ENCODE results near the gene RBM42. TPM values are rescaled to one million over a fixed set of nuclear protein-coding genes. Genes with fewer than 3 reads are reported as not detected.

RBM42 gene
- total and polyA plus RNA-seq, 2 of the 13 experiments (the other 11 are each of a cell fraction or from before 2014, with no cell fraction given): 27.2 to 55.3 TPM

DNA sequence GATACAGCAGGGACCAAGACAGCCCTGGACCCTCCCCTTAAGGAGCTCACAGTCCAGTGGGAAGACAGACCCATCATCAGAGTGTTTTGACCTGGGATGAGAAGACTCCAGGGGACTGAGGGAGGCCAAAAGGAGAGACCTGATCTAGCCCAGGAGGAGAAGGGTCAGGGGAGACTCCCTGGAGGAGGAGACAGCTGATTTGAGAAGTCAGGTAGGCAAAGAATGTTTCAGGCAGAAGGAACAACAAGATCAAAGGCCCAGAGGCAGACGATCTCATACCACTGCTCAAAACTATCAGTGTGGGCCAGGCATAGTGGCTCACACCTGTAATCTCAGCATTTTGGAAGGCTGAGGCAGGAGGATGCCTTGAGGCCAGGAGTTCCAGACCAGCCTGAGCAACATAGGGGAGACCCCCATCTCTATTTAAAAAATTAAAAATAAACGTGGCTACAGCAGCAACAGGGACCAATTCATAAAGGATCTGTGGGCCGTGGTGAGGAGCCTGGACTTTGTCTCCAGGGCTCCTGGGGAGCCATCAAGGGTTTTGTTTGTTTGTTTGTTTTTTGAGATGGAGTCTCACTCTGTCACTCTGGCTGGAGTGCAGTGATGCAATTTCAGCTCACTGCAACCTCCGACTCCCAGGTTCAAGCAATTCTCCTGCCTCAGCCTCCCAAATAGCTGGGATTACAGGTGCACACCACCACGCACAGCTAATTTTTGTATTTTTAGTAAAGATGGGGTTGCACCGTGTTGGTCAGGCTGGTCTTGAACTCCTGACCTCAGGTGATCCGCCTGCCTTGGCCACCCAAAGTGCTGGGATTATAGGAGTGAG lies 17.1 kb downstream of the RBM42 start (continued):
- TF ChIP-seq FIP1L1 (IDR thresholded peaks at IDR 0.05; ENCODE audit: borderline replicate concordance, insufficient read depth, low read depth, low read length) (no peak), ZNF776 (CRISPR knock-in tag; IDR thresholded peaks at IDR 0.05) (no peak), HMG20B (CRISPR knock-in tag; conservative IDR thresholded peaks at IDR 0.05) (no peak), PHF5A (CRISPR knock-in tag; IDR thresholded peaks at IDR 0.05; ENCODE audit: low read depth, unreplicated experiment) (no peak), AGO1 (IDR thresholded peaks at IDR 0.05; ENCODE audit: low read depth, low read length, poor library complexity, severe bottlenecking) (no peak)
- TF ChIP-seq, protein P1, sequence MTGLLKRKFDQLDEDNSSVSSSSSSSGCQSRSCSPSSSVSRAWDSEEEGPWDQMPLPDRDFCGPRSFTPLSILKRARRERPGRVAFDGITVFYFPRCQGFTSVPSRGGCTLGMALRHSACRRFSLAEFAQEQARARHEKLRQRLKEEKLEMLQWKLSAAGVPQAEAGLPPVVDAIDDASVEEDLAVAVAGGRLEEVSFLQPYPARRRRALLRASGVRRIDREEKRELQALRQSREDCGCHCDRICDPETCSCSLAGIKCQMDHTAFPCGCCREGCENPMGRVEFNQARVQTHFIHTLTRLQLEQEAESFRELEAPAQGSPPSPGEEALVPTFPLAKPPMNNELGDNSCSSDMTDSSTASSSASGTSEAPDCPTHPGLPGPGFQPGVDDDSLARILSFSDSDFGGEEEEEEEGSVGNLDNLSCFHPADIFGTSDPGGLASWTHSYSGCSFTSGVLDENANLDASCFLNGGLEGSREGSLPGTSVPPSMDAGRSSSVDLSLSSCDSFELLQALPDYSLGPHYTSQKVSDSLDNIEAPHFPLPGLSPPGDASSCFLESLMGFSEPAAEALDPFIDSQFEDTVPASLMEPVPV (CRISPR knock-in tag; IDR thresholded peaks at IDR 0.05): no peak

DNA sequence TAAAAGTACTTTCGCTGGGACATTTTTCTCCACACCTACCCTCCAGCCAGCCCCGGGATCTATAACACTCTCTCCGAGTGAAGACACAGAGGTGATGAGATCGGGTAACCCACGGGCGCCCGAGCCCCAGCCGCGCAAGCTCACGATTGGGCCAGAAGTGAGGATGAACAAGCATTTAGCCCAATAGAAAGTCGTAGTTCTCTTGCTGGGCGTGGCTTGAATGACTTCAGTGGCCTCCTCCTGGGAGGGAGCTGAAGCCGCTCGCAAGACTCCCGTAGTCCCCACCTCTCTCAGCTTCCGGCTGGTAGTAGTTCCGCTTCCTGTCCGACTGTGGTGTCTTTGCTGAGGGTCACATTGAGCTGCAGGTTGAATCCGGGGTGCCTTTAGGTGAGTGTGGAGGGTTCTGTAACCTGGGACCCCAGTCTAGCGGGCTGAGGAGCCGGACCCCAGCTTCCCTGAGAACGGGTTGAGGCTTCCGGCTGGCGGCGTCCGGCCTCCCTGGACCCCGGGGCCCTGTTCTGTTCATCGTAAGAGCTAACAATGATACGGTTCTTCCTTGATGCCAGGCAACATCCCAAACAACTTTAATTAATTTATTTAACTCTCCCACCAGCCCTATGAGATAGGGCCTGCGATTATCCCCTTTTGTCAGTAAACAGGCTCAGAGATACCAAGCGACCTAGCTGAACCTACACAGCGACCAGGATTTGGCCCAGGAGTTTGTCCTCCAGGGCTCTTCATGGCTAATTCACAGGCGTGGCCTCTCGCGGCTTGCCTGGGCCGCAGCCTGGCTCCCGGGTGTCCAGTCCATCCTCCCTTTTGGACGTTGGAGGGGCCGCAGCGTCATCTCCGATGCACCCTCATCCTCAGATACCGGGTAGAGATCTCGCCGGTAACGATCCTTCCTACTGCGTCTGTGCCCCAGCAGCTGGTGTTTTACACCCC lies 19.5 kb downstream of the RBM42 start, which contains the start of gene COX6B1:
COX6B1 (plus strand) TSS at position 307 of the 945 bp plus-strand sequence. CDS start 2,921 bp downstream, outside the sequence.
- TSS peak; percentile 91 for BruUV-seq (replicated peaks)
- H3K4me2 ChIP-seq (ENCODE audit: low read depth, low read length): peak within 1 kb of the TSS; percentile 85
- DNase-seq (ENCODE audit: low spot score): peak; percentile 97
- POLR2A ChIA-PET: interaction anchor here (0.8 to 1.8 kb wide), 14 partner anchors 10 to 138 kb away, joined by 3 to 38 read pairs (median 5); partner anchors contain the start of genes HAUS5, LIN37, PSENEN and RBM42
- H3K27me3 ChIP-seq (ENCODE audit: control insufficient read depth in 1 of 2, insufficient read depth in 2 of 2, low read length in 2 of 2): no peaks in the 10 kb centered on the region; a peak in 1 of 5 replicates
- H3K4me3 ChIP-seq (replicated peaks in 1 of 3; ENCODE audit: insufficient read depth in 1 of 3, low read depth in 2 of 3, low read length in 3 of 3): peak within 1 kb of the TSS; percentile 92 to 93 (median 93)
- no peak within 1 kb of the TSS for H2AFZ ChIP-seq (ENCODE audit: low read length)
- intact Hi-C loops (cut with micrococcal nuclease; ENCODE audit: unreplicated experiment): loop anchor here (1.0 to 10.0 kb wide), 2 partner anchors 13 to 93 kb away; no protein-coding TSS in a partner anchor
- peak within 1 kb of the TSS; percentile 91 for H3K9ac ChIP-seq (ENCODE audit: insufficient read depth, low read depth, low read length)
- peaks cover 6 to 14% of the 10 kb centered on the region in 2 experiments; a peak in 3 of 5 replicates for H3K36me3 ChIP-seq (replicated peaks in 1 of 2; ENCODE audit: control insufficient read depth in 1 of 2, insufficient read depth in 2 of 2, low read length in 2 of 2)
- H3K9me3 ChIP-seq (ENCODE audit: low read length): no peaks in the 10 kb centered on the region
- in situ Hi-C loops (cut with HindIII; ENCODE audit: extremely low pct_ligation_motif_present, low pct_unique_long_range_greater_than_20kb): no loop called here
- no peaks in the 10 kb centered on the region for H4K20me1 ChIP-seq (ENCODE audit: insufficient read depth, low read length)
- peaks cover 51% of the 10 kb centered on the region for H3K4me1 ChIP-seq (ENCODE audit: insufficient read depth, low read length)
- peak within 1 kb of the TSS; percentile 74 for H3K27ac ChIP-seq (ENCODE audit: extremely low read length, insufficient read depth, low read length)
- peaks cover 21% of the 10 kb centered on the region for H3K79me2 ChIP-seq (ENCODE audit: insufficient read depth, low read length)
- 2% methylated on average over 33 of the region's 46 CpGs for WGBS (ENCODE audit: low lambda C conversion rate)
- peak; percentile 97 for FAIRE-seq
- ATAC-seq: peak; percentile 70
- CTCF ChIA-PET (ENCODE audit: low intra/inter-chr PET ratio, low total read pairs): no interaction called here
- TF ChIP-seq, protein P2, sequence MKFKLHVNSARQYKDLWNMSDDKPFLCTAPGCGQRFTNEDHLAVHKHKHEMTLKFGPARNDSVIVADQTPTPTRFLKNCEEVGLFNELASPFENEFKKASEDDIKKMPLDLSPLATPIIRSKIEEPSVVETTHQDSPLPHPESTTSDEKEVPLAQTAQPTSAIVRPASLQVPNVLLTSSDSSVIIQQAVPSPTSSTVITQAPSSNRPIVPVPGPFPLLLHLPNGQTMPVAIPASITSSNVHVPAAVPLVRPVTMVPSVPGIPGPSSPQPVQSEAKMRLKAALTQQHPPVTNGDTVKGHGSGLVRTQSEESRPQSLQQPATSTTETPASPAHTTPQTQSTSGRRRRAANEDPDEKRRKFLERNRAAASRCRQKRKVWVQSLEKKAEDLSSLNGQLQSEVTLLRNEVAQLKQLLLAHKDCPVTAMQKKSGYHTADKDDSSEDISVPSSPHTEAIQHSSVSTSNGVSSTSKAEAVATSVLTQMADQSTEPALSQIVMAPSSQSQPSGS (CRISPR knock-in tag; IDR thresholded peaks at IDR 0.05): peak; percentile 59; the same call in 1 of the 2 replicates
- TF ChIP-seq, protein P3, sequence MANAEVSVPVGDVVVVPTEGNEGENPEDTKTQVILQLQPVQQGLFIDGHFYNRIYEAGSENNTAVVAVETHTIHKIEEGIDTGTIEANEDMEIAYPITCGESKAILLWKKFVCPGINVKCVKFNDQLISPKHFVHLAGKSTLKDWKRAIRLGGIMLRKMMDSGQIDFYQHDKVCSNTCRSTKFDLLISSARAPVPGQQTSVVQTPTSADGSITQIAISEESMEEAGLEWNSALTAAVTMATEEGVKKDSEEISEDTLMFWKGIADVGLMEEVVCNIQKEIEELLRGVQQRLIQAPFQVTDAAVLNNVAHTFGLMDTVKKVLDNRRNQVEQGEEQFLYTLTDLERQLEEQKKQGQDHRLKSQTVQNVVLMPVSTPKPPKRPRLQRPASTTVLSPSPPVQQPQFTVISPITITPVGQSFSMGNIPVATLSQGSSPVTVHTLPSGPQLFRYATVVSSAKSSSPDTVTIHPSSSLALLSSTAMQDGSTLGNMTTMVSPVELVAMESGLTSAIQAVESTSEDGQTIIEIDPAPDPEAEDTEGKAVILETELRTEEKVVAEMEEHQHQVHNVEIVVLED (CRISPR knock-in tag; IDR thresholded peaks at IDR 0.05; ENCODE audit: borderline replicate concordance): peak; percentile 57; the same call in 1 of the 2 replicates
- TF ChIP-seq HOXA5 (CRISPR knock-in tag; IDR thresholded peaks at IDR 0.05) (no peak), YEATS2 (CRISPR knock-in tag; IDR thresholded peaks at IDR 0.05; ENCODE audit: borderline replicate concordance) (peak; percentile 84; the same call in 1 of the 2 replicates), CBX1 (IDR thresholded peaks at IDR 0.05; ENCODE audit: low read depth) (peak; percentile 27), ZNF713 (CRISPR knock-in tag; IDR thresholded peaks at IDR 0.05) (no peak), ATF7-NPFF (CRISPR knock-in tag; IDR thresholded peaks at IDR 0.05; ENCODE audit: low read depth) (no peak), ZNF782 (CRISPR knock-in tag; IDR thresholded peaks at IDR 0.05; ENCODE audit: borderline replicate concordance) (no peak)
